ENCODE measurements around the gene TBXAS1. TPM values are rescaled to one million over a fixed set of nuclear protein-coding genes. Genes with fewer than 3 reads are reported as not detected.

The TBXAS1 gene
- total RNA-seq, 5 donors from 2014 or later (not counting 1 experiment from before 2014, with no cell fraction given) = 5.2 to 14.2 (median 7.3) TPM

- H3K4me1 ChIP-seq (ENCODE audit: control insufficient read depth in 1 of 2, extremely low read depth in 1 of 2, insufficient read depth in 2 of 2, low read length in 2 of 2) = no peaks in the 10 kb centered on the region
- Mint-ChIP-seq H3K27me3 (no peaks in the 10 kb centered on the region), H3K27ac (no peak overlapping the region), H3K4me3 (no peak overlapping the region), H3K9me3 (no peaks in the 10 kb centered on the region), H3K36me3 (no peaks in the 10 kb centered on the region), H3K4me1 (no peaks in the 10 kb centered on the region)
- ATAC-seq (replicated peaks in 1 of 4) (peak in 1 of 4 experiments; percentile 27), DNase-seq (peak in 8 of 35 experiments; percentile 4 to 51 (median 10))
- H3K9me3 ChIP-seq = no peaks in the 10 kb centered on the region
- POLR2A ChIA-PET = no interaction called here
- CTCF ChIA-PET = interaction anchor here (0.9 to 4.5 kb wide), 4 partner anchors 284 to 391 kb away, joined by 3 to 18 read pairs (median 4); no protein-coding TSS in a partner anchor
- no peak overlapping the region for H3K27ac ChIP-seq (ENCODE audit: low read length)
- H3K27me3 ChIP-seq (replicated peaks in 1 of 2; ENCODE audit: control insufficient read depth in 2 of 2, extremely low read depth in 1 of 2, insufficient read depth in 2 of 2, low read length in 1 of 2) = no peaks in the 10 kb centered on the region
- no peak overlapping the region for H3K4me3 ChIP-seq (ENCODE audit: control insufficient read depth in 1 of 2, extremely low read depth in 1 of 2, low read length in 1 of 2)
- H3K36me3 ChIP-seq (ENCODE audit: control insufficient read depth in 2 of 2, extremely low read depth in 1 of 2, insufficient read depth in 1 of 2, low read length in 1 of 2) = no peaks in the 10 kb centered on the region
- 46% methylated on average over 4 of the region's 9 CpGs for WGBS (ENCODE audit: insufficient coverage)
Observed at GRCh38 chr7:140003913-140004382, 174.9 kb downstream of the TBXAS1 start.

GRCh38 chr7:140004672-140005071, 175.6 kb downstream of the TBXAS1 start:
- CTCF ChIA-PET = interaction anchor here (0.6 to 4.5 kb wide), 5 partner anchors 285 to 586 kb away, joined by 3 to 18 read pairs (median 4); no protein-coding TSS in a partner anchor
- H3K9me3 ChIP-seq = no peaks in the 10 kb centered on the region
- H3K4me1 ChIP-seq (ENCODE audit: control insufficient read depth in 1 of 2, extremely low read depth in 1 of 2, insufficient read depth in 2 of 2, low read length in 2 of 2) = no peaks in the 10 kb centered on the region
- Mint-ChIP-seq H3K9me3 (no peaks in the 10 kb centered on the region), H3K4me3 (no peak overlapping the region), H3K4me1 (no peaks in the 10 kb centered on the region), H3K27me3 (no peaks in the 10 kb centered on the region), H3K27ac (no peak overlapping the region), H3K36me3 (no peaks in the 10 kb centered on the region)
- H3K27me3 ChIP-seq (replicated peaks in 1 of 2; ENCODE audit: control insufficient read depth in 2 of 2, extremely low read depth in 1 of 2, insufficient read depth in 2 of 2, low read length in 1 of 2) = no peaks in the 10 kb centered on the region
- H3K36me3 ChIP-seq (ENCODE audit: control insufficient read depth in 2 of 2, extremely low read depth in 1 of 2, insufficient read depth in 1 of 2, low read length in 1 of 2) = no peaks in the 10 kb centered on the region
- no peak overlapping the region for H3K27ac ChIP-seq (ENCODE audit: low read length)
- WGBS (ENCODE audit: insufficient coverage) = 96% methylated on average over 6 of the region's 6 CpGs
- no peak overlapping the region for H3K4me3 ChIP-seq (ENCODE audit: control insufficient read depth in 1 of 2, extremely low read depth in 1 of 2, low read length in 1 of 2)
- POLR2A ChIA-PET = no interaction called here
- no peak for ATAC-seq (replicated peaks in 1 of 4)
- no peak for DNase-seq

- Mint-ChIP-seq H3K9me3 (no peaks in the 10 kb centered on the region), H3K36me3 (no peaks in the 10 kb centered on the region), H3K4me1 (no peaks in the 10 kb centered on the region), H3K4me3 (no peak overlapping the region), H3K27me3 (peaks cover 0 to 2% of the 10 kb centered on the region in 2 donors), H3K27ac (no peak overlapping the region)
- ATAC-seq (replicated peaks in 1 of 4) (no peak), DNase-seq (no peak)
- POLR2A ChIA-PET = no interaction called here
- H3K27ac ChIP-seq (ENCODE audit: low read length) = no peak overlapping the region
- no peaks in the 10 kb centered on the region for H3K4me1 ChIP-seq (ENCODE audit: control insufficient read depth in 1 of 2, extremely low read depth in 1 of 2, insufficient read depth in 2 of 2, low read length in 2 of 2)
- no peaks in the 10 kb centered on the region for H3K9me3 ChIP-seq
- whole genome bisulfite sequencing (ENCODE audit: insufficient coverage) = no CpG with 5 or more reads among the region's 7 CpGs
- no peaks in the 10 kb centered on the region for H3K27me3 ChIP-seq (replicated peaks in 1 of 2; ENCODE audit: control insufficient read depth in 2 of 2, extremely low read depth in 1 of 2, insufficient read depth in 2 of 2, low read length in 1 of 2)
- H3K36me3 ChIP-seq (ENCODE audit: control insufficient read depth in 2 of 2, extremely low read depth in 1 of 2, insufficient read depth in 1 of 2, low read length in 1 of 2) = no peaks in the 10 kb centered on the region
- no peak overlapping the region for H3K4me3 ChIP-seq (ENCODE audit: control insufficient read depth in 1 of 2, extremely low read depth in 1 of 2, low read length in 1 of 2)
- CTCF ChIA-PET = interaction anchor here (0.6 to 1.9 kb wide), 3 partner anchors 359 to 587 kb away, joined by 4 to 7 read pairs (median 5); no protein-coding TSS in a partner anchor
Observed at GRCh38 chr7:140005341-140005740, 176.3 kb downstream of the TBXAS1 start.

- Mint-ChIP-seq H3K4me1 (no peaks in the 10 kb centered on the region), H3K27me3 (peaks cover 0 to 2% of the 10 kb centered on the region in 2 donors), H3K9me3 (no peaks in the 10 kb centered on the region), H3K4me3 (no peak overlapping the region), H3K27ac (no peak overlapping the region), H3K36me3 (no peaks in the 10 kb centered on the region)
- POLR2A ChIA-PET = interaction anchor here in 1 of 2 donors (0.7 kb wide), 1 partner anchor 202 kb away, joined by 3 read pairs; no protein-coding TSS in a partner anchor
- DNase-seq (no peak), ATAC-seq (replicated peaks in 1 of 4) (no peak)
- H3K4me3 ChIP-seq (ENCODE audit: control insufficient read depth in 1 of 2, extremely low read depth in 1 of 2, low read length in 1 of 2) = no peak overlapping the region
- no peaks in the 10 kb centered on the region for H3K9me3 ChIP-seq
- no peak overlapping the region for H3K27ac ChIP-seq (ENCODE audit: low read length)
- no peaks in the 10 kb centered on the region for H3K27me3 ChIP-seq (replicated peaks in 1 of 2; ENCODE audit: control insufficient read depth in 2 of 2, extremely low read depth in 1 of 2, insufficient read depth in 2 of 2, low read length in 1 of 2)
- no peaks in the 10 kb centered on the region for H3K36me3 ChIP-seq (ENCODE audit: control insufficient read depth in 2 of 2, extremely low read depth in 1 of 2, insufficient read depth in 1 of 2, low read length in 1 of 2)
- no peaks in the 10 kb centered on the region for H3K4me1 ChIP-seq (ENCODE audit: control insufficient read depth in 1 of 2, extremely low read depth in 1 of 2, insufficient read depth in 2 of 2, low read length in 2 of 2)
- CTCF ChIA-PET = interaction anchor here (0.5 to 1.9 kb wide), 3 partner anchors 360 to 404 kb away, joined by 4 to 7 read pairs (median 5); no protein-coding TSS in a partner anchor
- 87% methylated on average over 7 of the region's 13 CpGs for WGBS (ENCODE audit: insufficient coverage)
Observed at GRCh38 chr7:140005754-140006503, 176.9 kb downstream of the TBXAS1 start.

GRCh38 chr7:140006600-140006999, 177.5 kb downstream of the TBXAS1 start:
- Histone ChIP-seq H3K9me3 (no peaks in the 10 kb centered on the region), H3K36me3 (ENCODE audit: control insufficient read depth in 2 of 2, extremely low read depth in 1 of 2, insufficient read depth in 1 of 2, low read length in 1 of 2) (no peaks in the 10 kb centered on the region), H3K27ac (ENCODE audit: low read length) (no peak overlapping the region), H3K4me1 (ENCODE audit: control insufficient read depth in 1 of 2, extremely low read depth in 1 of 2, insufficient read depth in 2 of 2, low read length in 2 of 2) (no peaks in the 10 kb centered on the region), H3K4me3 (ENCODE audit: control insufficient read depth in 1 of 2, extremely low read depth in 1 of 2, low read length in 1 of 2) (no peak overlapping the region), H3K27me3 (replicated peaks in 1 of 2; ENCODE audit: control insufficient read depth in 2 of 2, extremely low read depth in 1 of 2, insufficient read depth in 2 of 2, low read length in 1 of 2) (no peaks in the 10 kb centered on the region)
- DNase-seq (no peak), ATAC-seq (replicated peaks in 1 of 4) (no peak)
- H3K4me3 Mint-ChIP-seq = no peak overlapping the region
- no peak overlapping the region for H3K27ac Mint-ChIP-seq
- H3K4me1 Mint-ChIP-seq = no peaks in the 10 kb centered on the region
- ChIA-PET POLR2A (no interaction called here), CTCF (interaction anchor here (1.5 to 1.9 kb wide), 2 partner anchors 361 to 404 kb away, joined by 5 to 7 read pairs; no protein-coding TSS in a partner anchor)
- no peaks in the 10 kb centered on the region for H3K9me3 Mint-ChIP-seq
- WGBS (ENCODE audit: insufficient coverage) = 100% methylated on average over 3 of the region's 10 CpGs
- H3K36me3 Mint-ChIP-seq = no peaks in the 10 kb centered on the region
- H3K27me3 Mint-ChIP-seq = peaks cover 0 to 4% of the 10 kb centered on the region in 2 donors

GRCh38 chr7:140007051-140007690, 178.1 kb downstream of the TBXAS1 start:
- H3K4me3 ChIP-seq (ENCODE audit: control insufficient read depth in 1 of 2, extremely low read depth in 1 of 2, low read length in 1 of 2) = no peak overlapping the region
- CTCF ChIA-PET = interaction anchor here in 1 of 2 donors (0.9 kb wide), 1 partner anchor 361 kb away, joined by 3 read pairs; no protein-coding TSS in a partner anchor
- no peak overlapping the region for H3K27ac ChIP-seq (ENCODE audit: low read length)
- Mint-ChIP-seq H3K36me3 (no peaks in the 10 kb centered on the region), H3K9me3 (no peaks in the 10 kb centered on the region), H3K4me1 (no peaks in the 10 kb centered on the region), H3K27me3 (peaks cover 0 to 4% of the 10 kb centered on the region in 2 donors), H3K27ac (no peak overlapping the region), H3K4me3 (no peak overlapping the region)
- DNase-seq (no peak), ATAC-seq (replicated peaks in 1 of 4) (no peak)
- WGBS (ENCODE audit: insufficient coverage) = 87% methylated on average over 5 of the region's 11 CpGs
- H3K27me3 ChIP-seq (replicated peaks in 1 of 2; ENCODE audit: control insufficient read depth in 2 of 2, extremely low read depth in 1 of 2, insufficient read depth in 2 of 2, low read length in 1 of 2) = peaks cover 0 to 3% of the 10 kb centered on the region in 2 experiments
- POLR2A ChIA-PET = interaction anchor here (0.5 kb wide), 2 partner anchors 302 to 402 kb away, joined by 3 to 11 read pairs; no protein-coding TSS in a partner anchor
- no peaks in the 10 kb centered on the region for H3K36me3 ChIP-seq (ENCODE audit: control insufficient read depth in 2 of 2, extremely low read depth in 1 of 2, insufficient read depth in 1 of 2, low read length in 1 of 2)
- H3K4me1 ChIP-seq (ENCODE audit: control insufficient read depth in 1 of 2, extremely low read depth in 1 of 2, insufficient read depth in 2 of 2, low read length in 2 of 2) = no peaks in the 10 kb centered on the region
- no peaks in the 10 kb centered on the region for H3K9me3 ChIP-seq

All from T-cell (primary cell).